Brain microvascular endothelial cell (primary cell): ENCODE results near the gene MESD.

Source experiments
- DNase-seq: peaks from one replicate; pipeline ENCODE4 v3.0.0-alpha.2; 2020
- H3K27ac ChIP-seq: fragments of 250-450 bp; sonication (Bioruptor Pico); 2 replicates; pipeline ENCODE4 v1.5.1; 2020; ENCODE audit warnings: mild to moderate bottlenecking, moderate library complexity
- H3K27me3 ChIP-seq: fragments of 250-450 bp; sonication (Bioruptor Pico); replicated peaks from 2 replicates; pipeline ENCODE4 v1.5.1; 2020; ENCODE audit warnings: mild to moderate bottlenecking
- H3K36me3 ChIP-seq: fragments of 250-450 bp; sonication (Bioruptor Pico); replicated peaks from 2 replicates; pipeline ENCODE4 v1.5.1; 2020; ENCODE audit warnings: mild to moderate bottlenecking
- H3K4me3 ChIP-seq: 2 replicates; pipeline ENCODE4 v1.5.1; 2011; ENCODE audit warnings: low read depth, mild to moderate bottlenecking, control low read depth, low read length, moderate library complexity
- CTCF ChIP-seq: IDR thresholded peaks from 2 replicates; pipeline ENCODE4 v1.5.1; 2011; ENCODE audit warnings: low read depth, mild to moderate bottlenecking, moderate library complexity, low read length, control low read depth, inconsistent platforms; ENCODE audit errors: missing control alignments
- in situ Hi-C: cut with HindIII; loops from 2 replicates; pipeline ENCODE4 v1.10.0; 2017; ENCODE audit warnings: low sequenced_read_pairs, low pct_ligation_motif_present

MESD gene

GRCh38 chr15:80992006-80992405 lies 2.4 kb upstream of the MESD start:
- Histone ChIP-seq H3K27me3 (no peaks in the 10 kb centered on the region), H3K36me3 (no peaks in the 10 kb centered on the region), H3K4me3 (no peak overlapping the region), H3K27ac (no peak overlapping the region)
- DNase-seq, result no peak
- in situ Hi-C loops, result no loop called here
- TF ChIP-seq CTCF, result no peak

GRCh38 chr15:80991421-80991820 lies 1.8 kb upstream of the MESD start:
- no peak overlapping the region for H3K27ac ChIP-seq
- H3K36me3 ChIP-seq, result no peaks in the 10 kb centered on the region
- DNase-seq, result no peak
- no peaks in the 10 kb centered on the region for H3K27me3 ChIP-seq
- H3K4me3 ChIP-seq, result no peak overlapping the region
- no peak for TF ChIP-seq CTCF
- in situ Hi-C loops, result no loop called here

GRCh38 chr15:80990955-80991354 lies 1.3 kb upstream of the MESD start:
- TF ChIP-seq CTCF, result no peak
- in situ Hi-C loops, result no loop called here
- no peak overlapping the region for H3K4me3 ChIP-seq
- no peaks in the 10 kb centered on the region for H3K36me3 ChIP-seq
- DNase-seq, result no peak
- H3K27ac ChIP-seq, result no peak overlapping the region
- no peaks in the 10 kb centered on the region for H3K27me3 ChIP-seq

- H3K36me3 ChIP-seq, result no peaks in the 10 kb centered on the region
- in situ Hi-C loops, result no loop called here
- DNase-seq, result no peak
- no peak for TF ChIP-seq CTCF
- peak overlapping the region; percentile 92 for H3K4me3 ChIP-seq
- no peaks in the 10 kb centered on the region for H3K27me3 ChIP-seq
- H3K27ac ChIP-seq, result peak overlapping the region; percentile 75
Observed at GRCh38 chr15:80989081-80989517, 520 bp downstream of the MESD start.

GRCh38 chr15:80988148-80988796 lies 1.3 kb downstream of the MESD start:
- no peak for DNase-seq
- in situ Hi-C loops, result no loop called here
- no peaks in the 10 kb centered on the region for H3K27me3 ChIP-seq
- TF ChIP-seq CTCF, result no peak
- H3K4me3 ChIP-seq, result peak overlapping the region; percentile 92
- H3K27ac ChIP-seq, result no peak overlapping the region
- no peaks in the 10 kb centered on the region for H3K36me3 ChIP-seq

- H3K27ac ChIP-seq, result no peak overlapping the region
- no peaks in the 10 kb centered on the region for H3K27me3 ChIP-seq
- no peaks in the 10 kb centered on the region for H3K36me3 ChIP-seq
- TF ChIP-seq CTCF, result no peak
- no peak overlapping the region for H3K4me3 ChIP-seq
- in situ Hi-C loops, result no loop called here
- no peak for DNase-seq
Observed at GRCh38 chr15:80986487-80986886, 3.1 kb downstream of the MESD start.
